GM12891 (cell line): ENCODE results near the gene TEX29.
A peak's percentile ranks its signal among the peaks of the same experiment; 100 is the strongest.

Experiments
- DNase-seq: peaks from one replicate; pipeline ENCODE4 v3.0.0; 2011; ENCODE audit warnings: low spot score; ENCODE audit not compliant: insufficient read length
- FAIRE-seq: peaks from 2 replicates; lab custom pipeline; 2011; peaks lifted over from hg19 to GRCh38; lab: Jason Lieb, UNC
- PAX5 ChIP-seq: IDR thresholded peaks from 2 replicates; pipeline ENCODE4 v1.6.1; 2011; ENCODE audit warnings: low read length, moderate library complexity, mild to moderate bottlenecking; ENCODE audit not compliant: insufficient read depth, severe bottlenecking
- POLR2A ChIP-seq: IDR thresholded peaks from 2 replicates; pipeline ENCODE4 v1.6.1; 2011; ENCODE audit warnings: low read depth, low read length, control low read depth
- POLR2AphosphoS5 ChIP-seq: IDR thresholded peaks from 2 replicates; pipeline ENCODE4 v1.6.1; 2011; ENCODE audit warnings: low read depth, low read length, control low read depth
- POU2F2 ChIP-seq: IDR thresholded peaks from 2 replicates; pipeline ENCODE4 v1.6.1; 2011; ENCODE audit warnings: low read depth, mild to moderate bottlenecking, control low read depth, low read length, moderate library complexity
- SPI1 ChIP-seq: IDR thresholded peaks from 2 replicates; pipeline ENCODE4 v1.6.1; 2011; ENCODE audit warnings: low read depth, low read length, control low read depth
- TAF1 ChIP-seq: IDR thresholded peaks from 2 replicates; pipeline ENCODE4 v1.6.1; 2011; ENCODE audit warnings: low read depth, low read length, control low read depth

Gene TEX29

GRCh38 chr13:111317571-111318345 is 2.7 kb upstream of the TEX29 start:
- TF ChIP-seq POLR2A (no peak), PAX5 (no peak), SPI1 (no peak), TAF1 (no peak), POU2F2 (no peak), POLR2AphosphoS5 (no peak)
- FAIRE-seq (no peak), DNase-seq (no peak)

- DNase-seq (no peak), FAIRE-seq (no peak)
- TF ChIP-seq POLR2A (peak; percentile 28; the same call in 1 of the 2 replicates), POLR2AphosphoS5 (peak; percentile 40; the same call in 1 of the 2 replicates), SPI1 (no peak)
These were observed 2.1 kb upstream of the TEX29 start for GRCh38 chr13:111318386-111318785.

DNA sequence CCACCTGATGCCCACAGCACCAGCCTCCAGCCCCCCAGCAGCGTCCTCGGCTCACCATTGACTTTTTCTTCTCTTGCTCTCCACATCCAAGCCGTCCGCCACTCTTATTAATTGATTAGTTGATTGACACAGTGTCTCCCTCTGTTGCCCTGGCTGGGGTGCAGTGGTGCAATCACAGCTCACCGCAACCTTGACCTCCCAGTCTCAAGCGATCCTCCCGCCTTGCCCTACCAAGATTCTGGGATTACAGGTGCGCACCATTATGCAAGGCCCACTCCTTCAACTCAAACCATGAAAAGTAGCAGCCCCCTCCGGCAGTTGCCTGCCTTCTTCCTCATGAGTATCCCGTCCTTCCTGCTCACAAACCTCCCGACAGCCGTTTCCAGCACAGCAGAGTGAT is 921 bp upstream of the TEX29 start:
- DNase-seq (no peak), FAIRE-seq (no peak)
- TF ChIP-seq POU2F2 (no peak), POLR2AphosphoS5 (no peak), TAF1 (no peak), PAX5 (no peak), POLR2A (no peak), SPI1 (no peak)

GRCh38 chr13:111322001-111322915 is 1.8 kb downstream of the TEX29 start:
- DNase-seq: no peak
- no peak for FAIRE-seq
- TF ChIP-seq PAX5: no peak
- no peak for TF ChIP-seq TAF1
- TF ChIP-seq POU2F2: no peak
- no peak for TF ChIP-seq POLR2AphosphoS5
- TF ChIP-seq POLR2A: no peak
- no peak for TF ChIP-seq SPI1

- no peak for DNase-seq
- FAIRE-seq: no peak
- TF ChIP-seq POLR2A (no peak), POU2F2 (no peak), SPI1 (no peak), TAF1 (no peak), POLR2AphosphoS5 (no peak), PAX5 (no peak)
These were observed 2.5 kb downstream of the TEX29 start for GRCh38 chr13:111322916-111323331.

- FAIRE-seq (no peak), DNase-seq (no peak)
- TF ChIP-seq PAX5 (no peak), POLR2AphosphoS5 (no peak), SPI1 (no peak), POU2F2 (no peak), TAF1 (no peak), POLR2A (no peak)
These were observed 3.1 kb downstream of the TEX29 start for GRCh38 chr13:111323549-111323948.

DNA sequence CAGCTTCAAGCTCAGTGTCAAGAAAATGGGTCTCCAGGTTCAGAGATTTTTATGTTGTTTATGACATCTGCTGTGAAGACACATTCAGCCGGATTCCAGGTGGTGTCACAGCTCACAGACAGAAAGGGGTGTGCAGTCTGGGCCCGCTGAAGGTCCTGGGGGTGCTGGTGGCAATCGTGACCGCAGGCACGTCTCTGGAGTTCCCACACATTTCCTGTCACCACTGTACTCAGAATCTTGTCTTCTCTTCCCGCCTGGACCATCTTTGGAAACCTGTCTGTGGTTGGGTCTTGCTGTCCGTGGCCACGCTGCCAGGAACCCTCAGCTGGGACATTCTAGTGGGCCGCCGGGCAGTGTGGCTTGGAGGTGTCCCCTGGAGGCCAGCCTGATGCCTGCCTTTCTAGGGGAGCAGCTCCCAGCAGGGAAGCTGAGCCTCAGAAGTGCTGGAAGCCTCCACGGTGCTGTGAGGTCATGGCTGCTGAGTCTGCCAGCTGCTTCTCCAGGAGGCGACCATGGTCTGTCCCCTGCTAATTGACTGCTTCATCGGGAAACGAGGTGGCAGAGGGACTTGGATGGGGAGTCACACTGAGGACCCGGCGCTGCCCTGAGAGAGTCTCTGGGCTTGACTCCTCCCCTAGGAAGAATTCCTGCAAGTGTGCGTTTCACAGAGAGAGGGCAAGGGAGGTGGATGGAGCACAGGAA is 3.7 kb downstream of the TEX29 start:
- DNase-seq (no peak), FAIRE-seq (no peak)
- TF ChIP-seq POU2F2 (no peak), SPI1 (no peak)

GRCh38 chr13:111324736-111325135 is 4.3 kb downstream of the TEX29 start:
- DNase-seq (no peak), FAIRE-seq (no peak)
- TF ChIP-seq POLR2A: no peak
- no peak for TF ChIP-seq PAX5
- TF ChIP-seq TAF1: no peak
- no peak for TF ChIP-seq POLR2AphosphoS5
- no peak for TF ChIP-seq SPI1
- no peak for TF ChIP-seq POU2F2
